Brain microvascular endothelial cell (primary cell): ENCODE measurements around the gene OR6Q1.

Experiments used
- DNase-seq: peaks from one replicate; pipeline ENCODE4 v3.0.0-alpha.2; 2020
- H3K27ac ChIP-seq: fragments of 250-450 bp; sonication (Bioruptor Pico); 2 replicates; pipeline ENCODE4 v1.5.1; 2020; ENCODE audit warnings: mild to moderate bottlenecking, moderate library complexity
- H3K27me3 ChIP-seq: fragments of 250-450 bp; sonication (Bioruptor Pico); replicated peaks from 2 replicates; pipeline ENCODE4 v1.5.1; 2020; ENCODE audit warnings: mild to moderate bottlenecking
- H3K36me3 ChIP-seq: fragments of 250-450 bp; sonication (Bioruptor Pico); replicated peaks from 2 replicates; pipeline ENCODE4 v1.5.1; 2020; ENCODE audit warnings: mild to moderate bottlenecking
- H3K4me3 ChIP-seq: 2 replicates; pipeline ENCODE4 v1.5.1; 2011; ENCODE audit warnings: low read depth, mild to moderate bottlenecking, control low read depth, low read length, moderate library complexity
- CTCF ChIP-seq: IDR thresholded peaks from 2 replicates; pipeline ENCODE4 v1.5.1; 2011; ENCODE audit warnings: low read depth, mild to moderate bottlenecking, moderate library complexity, low read length, control low read depth, inconsistent platforms; ENCODE audit errors: missing control alignments
- in situ Hi-C: cut with HindIII; loops from 2 replicates; pipeline ENCODE4 v1.10.0; 2017; ENCODE audit warnings: low sequenced_read_pairs, low pct_ligation_motif_present

The OR6Q1 gene

GRCh38 chr11:58043379-58043778, 12.6 kb downstream of the OR6Q1 start:
- DNase-seq = no peak
- no peak for TF ChIP-seq CTCF
- H3K27ac ChIP-seq = no peak overlapping the region
- H3K4me3 ChIP-seq = no peak overlapping the region
- no peaks in the 10 kb centered on the region for H3K27me3 ChIP-seq
- no peaks in the 10 kb centered on the region for H3K36me3 ChIP-seq
- in situ Hi-C loops = no loop called here

GRCh38 chr11:58046231-58046630, 15.5 kb downstream of the OR6Q1 start:
- no peak overlapping the region for H3K27ac ChIP-seq
- H3K4me3 ChIP-seq = no peak overlapping the region
- DNase-seq = no peak
- TF ChIP-seq CTCF = no peak
- H3K36me3 ChIP-seq = no peaks in the 10 kb centered on the region
- no peaks in the 10 kb centered on the region for H3K27me3 ChIP-seq
- in situ Hi-C loops = no loop called here

GRCh38 chr11:58047818-58048217, 17.1 kb downstream of the OR6Q1 start:
- no peaks in the 10 kb centered on the region for H3K36me3 ChIP-seq
- in situ Hi-C loops = no loop called here
- DNase-seq = no peak
- no peak overlapping the region for H3K27ac ChIP-seq
- H3K27me3 ChIP-seq = no peaks in the 10 kb centered on the region
- TF ChIP-seq CTCF = no peak
- H3K4me3 ChIP-seq = no peak overlapping the region

- Histone ChIP-seq H3K27me3 (no peaks in the 10 kb centered on the region), H3K27ac (no peak overlapping the region), H3K4me3 (no peak overlapping the region), H3K36me3 (no peaks in the 10 kb centered on the region)
- DNase-seq = no peak
- in situ Hi-C loops = no loop called here
- TF ChIP-seq CTCF = no peak
Measured at GRCh38 chr11:58055806-58056401, 25.2 kb downstream of the OR6Q1 start.

- no peak for DNase-seq
- no peak overlapping the region for H3K27ac ChIP-seq
- in situ Hi-C loops = no loop called here
- H3K36me3 ChIP-seq = no peaks in the 10 kb centered on the region
- H3K27me3 ChIP-seq = no peaks in the 10 kb centered on the region
- TF ChIP-seq CTCF = no peak
- no peak overlapping the region for H3K4me3 ChIP-seq
Measured at GRCh38 chr11:58057481-58057880, 26.7 kb downstream of the OR6Q1 start.

- H3K36me3 ChIP-seq = no peaks in the 10 kb centered on the region
Measured at GRCh38 chr11:58058276-58059006, 27.7 kb downstream of the OR6Q1 start.

More at GRCh38 chr11:58058276-58059006, 27.7 kb downstream of the OR6Q1 start:
- Histone ChIP-seq H3K27ac (peak overlapping the region; percentile 83), H3K4me3 (no peak overlapping the region), H3K27me3 (no peaks in the 10 kb centered on the region)
- no peak for TF ChIP-seq CTCF
- DNase-seq = peak; percentile 13
- in situ Hi-C loops = no loop called here
